ENCODE data around the gene SOX6.

The SOX6 gene

GRCh38 chr11:16276251-16276650 lies 80.1 kb downstream of the SOX6 start:
- DNase-seq (ENCODE audit: low read depth in 2 of 2): no peak

- DNase-seq (ENCODE audit: low read depth in 2 of 2): no peak
These were observed 85.1 kb downstream of the SOX6 start for GRCh38 chr11:16271258-16271657.

DNA sequence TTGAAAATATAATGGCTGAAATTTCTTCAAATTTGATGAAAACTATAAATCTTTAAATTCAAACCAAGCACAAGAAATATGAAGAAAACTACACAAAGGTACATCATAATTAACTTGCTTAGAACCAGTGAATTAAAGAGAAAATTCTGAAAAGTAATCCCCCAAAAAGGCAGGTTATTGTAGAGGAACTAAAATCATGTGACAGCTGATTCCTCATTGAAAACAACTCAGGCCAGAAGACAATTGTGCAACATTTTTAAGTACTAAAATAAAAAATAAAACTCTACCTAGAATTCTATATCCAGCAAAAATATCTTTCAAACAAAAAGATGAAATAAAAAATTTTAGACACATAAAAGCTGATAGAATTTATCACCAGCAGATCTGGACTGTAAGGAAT lies 90.3 kb downstream of the SOX6 start:
- no peak for DNase-seq (ENCODE audit: low read depth in 2 of 2)

DNA sequence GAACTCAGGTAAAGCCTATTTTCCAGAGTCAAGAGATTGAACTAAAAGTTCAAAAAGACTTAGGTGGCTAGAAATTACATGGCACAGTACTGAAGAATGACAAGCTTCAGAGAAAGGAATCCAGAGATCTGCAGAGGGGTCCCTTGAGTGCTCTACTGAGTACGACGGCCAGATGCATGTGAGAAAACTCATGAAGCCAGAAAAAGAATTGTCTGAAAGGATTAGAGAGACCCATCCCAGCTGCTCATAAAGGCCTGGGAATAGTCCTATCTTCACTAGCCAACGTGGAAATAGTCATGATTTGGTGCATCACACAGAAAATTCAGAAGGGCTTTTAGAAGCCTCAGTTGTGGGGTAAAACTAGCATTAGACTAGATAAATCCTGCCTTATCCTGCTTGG lies 91.3 kb downstream of the SOX6 start:
- DNase-seq (ENCODE audit: low read depth in 2 of 2): no peak

GRCh38 chr11:16262645-16262955 lies 93.7 kb downstream of the SOX6 start:
- DNase-seq (ENCODE audit: low read depth in 2 of 2): no peak

- no peak for DNase-seq (ENCODE audit: low read depth in 2 of 2)
These were observed 94.3 kb downstream of the SOX6 start for GRCh38 chr11:16261836-16262644.

DNA sequence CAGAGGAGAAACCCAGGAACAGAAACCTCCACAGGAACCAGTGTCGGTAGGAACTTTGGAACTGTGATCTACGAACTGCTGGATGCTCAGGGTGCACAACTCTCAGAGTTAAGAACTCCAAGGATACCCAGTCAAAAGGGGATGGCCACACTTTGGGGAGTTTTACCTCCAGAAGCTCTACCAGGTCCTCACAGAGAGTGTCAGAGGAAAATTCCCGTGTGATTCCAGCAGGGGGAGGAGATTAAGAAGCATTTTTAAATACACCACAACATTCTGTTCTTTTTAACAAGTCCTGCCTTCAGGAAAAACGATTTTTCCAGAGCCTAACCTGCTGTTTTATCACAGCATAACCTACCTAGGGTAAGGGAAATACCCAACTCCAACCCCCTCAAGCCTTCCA lies 104.0 kb downstream of the SOX6 start:
- no peak for DNase-seq (ENCODE audit: low read depth in 2 of 2)

DNA sequence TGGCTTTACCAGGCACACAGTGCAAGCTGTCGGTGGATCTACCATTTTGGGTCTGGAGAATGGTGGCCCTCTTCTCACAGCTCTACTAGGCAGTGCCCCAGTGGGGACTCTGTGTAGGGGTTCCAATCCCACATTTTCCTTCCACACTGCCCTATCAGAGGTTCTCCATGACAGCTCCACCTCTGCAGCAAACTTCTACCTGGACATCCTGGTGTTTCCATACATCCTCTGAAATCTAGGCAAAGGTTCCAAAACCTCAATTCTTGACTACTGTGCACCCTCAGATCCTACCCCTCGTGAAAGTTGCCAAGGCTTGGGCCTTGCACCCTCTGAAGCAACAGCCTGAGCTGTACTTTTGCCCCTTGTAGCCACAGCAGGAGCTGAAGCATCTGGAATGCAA lies 108.1 kb downstream of the SOX6 start:
- DNase-seq (ENCODE audit: low read depth in 2 of 2): no peak

- DNase-seq (ENCODE audit: low read depth in 2 of 2): no peak
These were observed 113.5 kb downstream of the SOX6 start for GRCh38 chr11:16242806-16243205.

GRCh38 chr11:16240687-16241086 lies 115.7 kb downstream of the SOX6 start:
- no peak for DNase-seq (ENCODE audit: low read depth in 2 of 2)

- DNase-seq (ENCODE audit: low read depth in 2 of 2): no peak
These were observed 116.9 kb downstream of the SOX6 start for GRCh38 chr11:16239141-16240105.

DNA sequence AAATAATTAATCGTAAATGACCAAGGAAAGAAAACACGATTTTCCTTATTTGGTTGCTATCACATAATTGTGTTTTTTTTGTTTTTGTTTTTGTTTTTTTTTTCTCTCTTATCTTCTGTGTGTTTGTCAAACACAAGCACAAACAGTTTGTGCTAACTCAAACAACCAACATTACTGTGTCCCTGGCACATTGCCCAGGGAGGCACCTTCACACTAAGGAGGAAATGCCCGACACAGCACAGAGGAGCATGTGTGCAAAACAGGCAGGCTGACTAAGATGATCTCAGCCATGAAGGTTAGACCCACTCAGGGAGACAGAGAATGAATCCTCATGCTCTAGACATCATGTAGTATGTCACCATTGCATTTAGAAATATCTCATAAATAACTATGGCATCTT lies 130.1 kb downstream of the SOX6 start:
- no peak for DNase-seq (ENCODE audit: low read depth in 2 of 2)

DNA sequence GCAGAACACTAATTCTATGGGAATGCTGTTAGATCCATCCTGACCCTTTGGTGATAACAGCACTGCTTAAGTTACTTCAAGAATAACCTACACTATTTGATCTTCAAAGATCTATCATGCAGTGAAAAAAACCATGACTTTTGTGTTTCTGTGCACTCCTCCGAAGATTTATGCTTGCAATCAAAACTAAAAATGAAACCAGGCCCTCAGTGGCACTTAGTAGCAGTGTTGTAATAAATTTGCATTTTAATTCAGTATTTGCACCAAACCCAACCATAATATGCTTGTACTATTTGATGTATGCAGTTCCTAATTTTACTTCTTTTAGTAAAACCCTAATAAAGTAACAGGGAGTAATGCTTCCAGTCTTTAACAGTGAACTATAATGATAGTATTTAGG lies 130.7 kb downstream of the SOX6 start:
- no peak for DNase-seq (ENCODE audit: low read depth in 2 of 2)

GRCh38 chr11:16223558-16223957 lies 132.8 kb downstream of the SOX6 start:
- no peak for DNase-seq (ENCODE audit: low read depth in 2 of 2)

DNA sequence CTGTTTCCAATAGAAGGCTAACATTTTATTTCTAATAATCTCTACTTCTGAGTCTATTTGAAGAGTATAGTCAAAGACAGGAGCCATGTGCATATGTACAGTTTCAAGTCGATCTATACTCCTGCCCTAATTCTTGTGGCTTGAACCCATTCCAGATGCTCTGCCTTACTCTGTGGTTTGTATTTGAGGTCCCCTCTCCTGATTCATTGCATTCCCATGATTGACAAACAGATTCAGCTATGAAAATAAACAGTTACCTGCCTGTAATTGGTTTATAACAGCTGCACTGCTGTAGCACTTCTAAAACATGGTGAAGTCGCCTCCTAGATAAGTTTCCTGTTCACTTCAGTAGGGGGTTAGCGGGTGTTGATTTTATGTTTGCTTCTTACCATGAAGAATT lies 138.7 kb downstream of the SOX6 start:
- DNase-seq (ENCODE audit: low read depth in 2 of 2): no peak

- no peak for DNase-seq (ENCODE audit: low read depth in 2 of 2)
These were observed 139.5 kb downstream of the SOX6 start for GRCh38 chr11:16216831-16217230.

DNA sequence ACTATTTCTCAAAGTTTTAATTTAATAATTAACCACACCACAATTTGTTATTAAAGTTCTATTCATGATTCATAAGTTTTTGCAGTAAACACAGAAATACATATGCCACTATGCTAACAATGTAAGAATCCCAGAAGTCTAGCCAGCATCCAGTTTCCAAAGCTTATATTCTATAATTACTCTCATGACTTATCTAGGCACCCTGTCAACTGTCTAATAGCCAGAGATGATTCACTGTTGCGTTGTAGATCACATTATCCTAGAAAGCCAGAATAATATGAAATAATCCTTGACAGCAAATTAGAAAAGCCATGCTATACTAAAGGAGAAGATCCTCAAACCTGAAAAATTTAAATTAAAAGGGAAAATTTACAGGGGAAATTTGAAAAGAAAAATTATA lies 141.0 kb downstream of the SOX6 start:
- no peak for DNase-seq (ENCODE audit: low read depth in 2 of 2)

GRCh38 chr11:16211407-16211806 lies 144.9 kb downstream of the SOX6 start:
- no peak for DNase-seq (ENCODE audit: low read depth in 2 of 2)

GRCh38 chr11:16204261-16204660 lies 152.1 kb downstream of the SOX6 start:
- DNase-seq (ENCODE audit: low read depth in 2 of 2): no peak

- DNase-seq (ENCODE audit: low read depth in 2 of 2): no peak
These were observed 160.7 kb downstream of the SOX6 start for GRCh38 chr11:16195651-16196050.

GRCh38 chr11:16194566-16194965 lies 161.8 kb downstream of the SOX6 start:
- no peak for DNase-seq (ENCODE audit: low read depth in 2 of 2)

DNA sequence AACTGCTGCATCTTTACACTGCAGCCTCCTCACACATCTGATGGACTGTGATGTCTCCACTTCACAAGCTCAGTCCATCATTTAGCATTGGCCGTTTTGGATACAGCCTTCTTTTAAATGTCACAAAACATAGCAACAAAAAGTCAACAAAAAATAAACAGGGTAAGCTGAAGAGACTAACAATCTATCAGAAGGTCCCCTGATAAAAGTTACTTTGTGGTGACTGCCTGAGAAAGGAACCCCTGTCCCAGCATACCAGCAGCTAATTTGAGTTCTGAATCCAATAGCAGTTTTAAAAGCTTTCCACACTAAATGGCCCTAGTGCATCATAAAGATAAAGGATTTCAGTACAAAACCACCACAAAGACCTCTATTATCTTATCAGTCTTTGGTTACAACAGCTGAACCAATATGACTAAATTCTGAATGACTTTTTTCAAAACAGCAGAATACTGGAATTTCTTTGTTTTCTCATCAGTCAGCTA lies 162.4 kb downstream of the SOX6 start:
- no peak for DNase-seq (ENCODE audit: low read depth in 2 of 2)

GRCh38 chr11:16191868-16192240 lies 164.5 kb downstream of the SOX6 start:
- no peak for DNase-seq (ENCODE audit: low read depth in 2 of 2)
